Stimulated activated CD4-positive, alpha-beta T cell treated with anti-CD3 and anti-CD28 coated beads, Interleukin-12 subunit alpha, Interleukin-12 subunit beta, amount 100 ng/mL, for 4 hours (primary cell): ENCODE data around the gene AKAP13.
"Not testable (repeated sequence)": the region's sequence is repeated elsewhere in the genome, so short reads cannot be mapped to it uniquely, and the experiment has no call there.

ENCODE experiments used
- DNase-seq: peaks from one replicate; pipeline ENCODE4 v3.0.0-alpha.2; 2020

AKAP13 gene

GRCh38 chr15:85412066-85412465 is 31.7 kb downstream of the AKAP13 start:
- no peak for DNase-seq

GRCh38 chr15:85412956-85413854 is 32.8 kb downstream of the AKAP13 start:
- DNase-seq, result peak; percentile 62

GRCh38 chr15:85414037-85414436 is 33.6 kb downstream of the AKAP13 start:
- no peak for DNase-seq

- no peak for DNase-seq
Measured at GRCh38 chr15:85414495-85414894, 34.1 kb downstream of the AKAP13 start.

- DNase-seq, result no peak
Measured at GRCh38 chr15:85414991-85415390, 34.6 kb downstream of the AKAP13 start.

- DNase-seq, result no peak
Measured at GRCh38 chr15:85415783-85416182, 35.4 kb downstream of the AKAP13 start.

- DNase-seq, result no peak
Measured at GRCh38 chr15:85417276-85417675, 36.9 kb downstream of the AKAP13 start.

- no peak for DNase-seq
Measured at GRCh38 chr15:85419161-85419560, 38.8 kb downstream of the AKAP13 start.

- DNase-seq, result no peak
Measured at GRCh38 chr15:85421116-85421925, 40.9 kb downstream of the AKAP13 start.

GRCh38 chr15:85422607-85423006 is 42.2 kb downstream of the AKAP13 start:
- DNase-seq, result no peak

GRCh38 chr15:85423256-85423655 is 42.9 kb downstream of the AKAP13 start:
- DNase-seq, result no peak

- DNase-seq, result no peak
Measured at GRCh38 chr15:85424154-85424553, 43.8 kb downstream of the AKAP13 start.

- DNase-seq, result no peak
Measured at GRCh38 chr15:85426481-85426880, 46.1 kb downstream of the AKAP13 start.

GRCh38 chr15:85427286-85428028 is 47.1 kb downstream of the AKAP13 start:
- DNase-seq, result no peak

- DNase-seq, result no peak
Measured at GRCh38 chr15:85429522-85429921, 49.1 kb downstream of the AKAP13 start.

GRCh38 chr15:85430406-85431204 is 50.2 kb downstream of the AKAP13 start:
- no peak for DNase-seq

- no peak for DNase-seq
Measured at GRCh38 chr15:85439996-85440395, 59.6 kb downstream of the AKAP13 start.

GRCh38 chr15:85440451-85440850 is 60.0 kb downstream of the AKAP13 start:
- DNase-seq, result no peak

- DNase-seq, result not testable (repeated sequence)
Measured at GRCh38 chr15:85441854-85442253, 61.5 kb downstream of the AKAP13 start.

- no peak for DNase-seq
Measured at GRCh38 chr15:85443046-85443445, 62.6 kb downstream of the AKAP13 start.

- DNase-seq, result no peak
Measured at GRCh38 chr15:85443593-85444087, 63.2 kb downstream of the AKAP13 start.

GRCh38 chr15:85444122-85444745 is 63.8 kb downstream of the AKAP13 start:
- DNase-seq, result no peak
